Measurements from ENCODE around the gene TRNP1.

The TRNP1 gene

DNA sequence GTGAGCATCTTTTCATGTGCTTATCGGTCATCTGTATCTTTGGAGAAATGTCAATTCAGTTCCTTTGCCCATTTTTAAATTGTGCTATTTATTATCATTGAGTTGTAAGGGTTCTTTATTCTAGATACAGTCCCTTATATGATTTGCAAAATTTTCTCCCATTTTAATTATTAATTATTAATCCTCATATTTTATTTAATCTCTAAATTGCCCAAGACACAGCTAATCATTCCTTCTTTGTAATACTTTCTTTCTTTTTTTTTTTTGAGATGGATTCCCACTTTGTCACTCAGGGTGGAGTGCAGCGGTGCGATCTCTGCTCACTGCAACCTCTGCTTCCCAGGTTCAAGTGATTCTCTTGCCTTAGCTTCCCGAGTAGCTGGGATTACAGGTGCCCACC is 32.2 kb downstream of the TRNP1 start:
- DNase-seq (ENCODE audit: extremely low read depth in 1 of 2, low read depth in 1 of 2), result no peak

GRCh38 chr1:27026621-27027574 is 33.4 kb downstream of the TRNP1 start:
- no peak for DNase-seq (ENCODE audit: extremely low read depth in 1 of 2, low read depth in 1 of 2)

- DNase-seq (ENCODE audit: extremely low read depth in 1 of 2, low read depth in 1 of 2), result no peak
These were observed 34.2 kb downstream of the TRNP1 start for GRCh38 chr1:27027575-27028250.

- no peak for DNase-seq (ENCODE audit: extremely low read depth in 1 of 2, low read depth in 1 of 2)
These were observed 36.0 kb downstream of the TRNP1 start for GRCh38 chr1:27029517-27029916.

- DNase-seq (ENCODE audit: extremely low read depth in 1 of 2, low read depth in 1 of 2), result no peak
These were observed 38.0 kb downstream of the TRNP1 start for GRCh38 chr1:27031235-27032118.

GRCh38 chr1:27032119-27032461 is 38.6 kb downstream of the TRNP1 start:
- DNase-seq (ENCODE audit: extremely low read depth in 1 of 2, low read depth in 1 of 2), result no peak

GRCh38 chr1:27033043-27033746 is 39.7 kb downstream of the TRNP1 start:
- no peak for DNase-seq (ENCODE audit: extremely low read depth in 1 of 2, low read depth in 1 of 2)

DNA sequence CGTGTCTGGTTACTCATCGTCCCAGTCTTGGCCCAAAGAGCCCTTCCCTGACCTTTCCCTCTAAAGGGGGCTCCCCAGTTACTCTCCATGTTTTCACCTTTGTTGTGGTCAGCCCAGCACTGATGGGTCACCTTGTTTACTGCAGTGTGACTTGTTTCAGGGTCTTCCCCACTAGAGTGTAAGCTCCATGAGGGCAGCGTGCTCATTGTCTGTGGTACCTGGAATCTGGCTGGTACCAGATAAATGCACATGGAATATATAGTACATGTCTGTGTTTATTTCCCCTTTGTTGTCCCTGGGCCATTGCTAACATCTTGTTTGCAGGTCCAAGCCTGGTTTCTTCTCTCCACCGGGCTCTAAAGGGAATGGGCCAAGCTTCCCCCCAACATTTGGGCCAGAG is 41.9 kb downstream of the TRNP1 start:
- no peak for DNase-seq (ENCODE audit: extremely low read depth in 1 of 2, low read depth in 1 of 2)

DNA sequence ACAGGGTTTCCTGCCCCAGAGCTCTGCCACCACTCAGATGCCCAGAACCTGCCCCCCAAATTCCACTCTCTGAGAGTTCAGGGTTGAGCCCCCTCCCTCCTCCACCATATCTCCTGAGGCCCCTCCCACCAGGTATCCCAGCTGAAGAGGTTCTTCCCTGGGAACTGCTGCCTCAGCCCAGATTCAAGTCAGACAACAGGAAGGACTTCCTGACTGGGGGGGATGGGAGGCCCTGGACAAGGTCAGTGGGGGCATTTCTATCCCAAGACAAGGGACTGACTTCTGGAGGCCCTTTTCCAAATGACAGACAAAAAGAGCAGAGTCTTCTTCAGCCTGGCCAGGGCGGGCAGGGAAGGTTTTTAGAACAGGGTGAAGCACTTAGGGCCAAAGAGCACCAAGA is 43.2 kb downstream of the TRNP1 start:
- DNase-seq (ENCODE audit: extremely low read depth in 1 of 2, low read depth in 1 of 2), result no peak

GRCh38 chr1:27037518-27037917 is 44.0 kb downstream of the TRNP1 start:
- DNase-seq (ENCODE audit: extremely low read depth in 1 of 2, low read depth in 1 of 2), result no peak

DNA sequence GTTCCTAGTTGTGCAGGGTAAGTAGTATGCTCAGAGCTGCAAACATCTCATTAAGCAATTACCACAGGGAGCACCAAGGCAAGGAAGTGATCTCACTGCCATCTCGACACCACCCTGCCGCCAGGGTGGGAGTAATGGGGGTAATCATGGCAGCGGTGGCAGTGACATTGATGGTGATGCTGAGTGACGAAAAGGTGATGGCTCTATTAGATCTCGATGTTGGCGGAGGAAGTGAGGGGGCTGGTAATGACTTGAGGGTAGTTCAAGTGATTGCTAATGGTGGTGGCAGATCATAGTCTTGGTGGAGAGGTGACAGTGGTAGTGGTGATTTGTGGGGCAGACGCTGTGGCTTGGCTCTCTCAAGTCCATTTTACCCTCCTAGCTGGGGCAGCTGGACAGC is 44.5 kb downstream of the TRNP1 start:
- DNase-seq (ENCODE audit: extremely low read depth in 1 of 2, low read depth in 1 of 2), result no peak

- no peak for DNase-seq (ENCODE audit: extremely low read depth in 1 of 2, low read depth in 1 of 2)
These were observed 49.2 kb downstream of the TRNP1 start for GRCh38 chr1:27042670-27043069.

- DNase-seq (ENCODE audit: extremely low read depth in 1 of 2, low read depth in 1 of 2), result peak; percentile 60 to 74
These were observed 51.2 kb downstream of the TRNP1 start for GRCh38 chr1:27044613-27045151.

- peak; percentile 21 to 29 for DNase-seq (ENCODE audit: extremely low read depth in 1 of 2, low read depth in 1 of 2)
These were observed 52.6 kb downstream of the TRNP1 start for GRCh38 chr1:27045973-27046558.

DNA sequence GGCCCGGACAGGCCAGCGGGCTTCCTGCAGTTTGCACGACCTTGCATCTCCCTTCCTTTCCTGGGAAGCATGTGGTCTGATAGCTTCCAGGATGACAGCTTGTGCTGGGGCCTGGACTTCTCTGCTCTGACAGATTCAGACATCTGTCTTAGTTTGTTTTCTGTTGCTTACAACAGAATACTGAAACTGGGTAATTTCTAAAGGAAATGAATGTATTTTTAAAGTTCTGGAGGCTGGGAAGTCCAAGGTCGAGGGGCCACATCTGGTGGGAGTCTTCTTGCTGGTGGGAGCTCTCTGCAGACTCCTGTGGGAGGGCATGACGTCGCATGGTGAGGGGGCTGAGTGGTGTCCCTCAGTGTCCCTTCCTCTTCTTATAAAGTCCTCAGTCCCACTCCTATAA is 54.4 kb downstream of the TRNP1 start:
- no peak for DNase-seq (ENCODE audit: extremely low read depth in 1 of 2, low read depth in 1 of 2)

GRCh38 chr1:27049100-27049499 is 55.6 kb downstream of the TRNP1 start:
- DNase-seq (ENCODE audit: extremely low read depth in 1 of 2, low read depth in 1 of 2), result no peak

- DNase-seq (ENCODE audit: extremely low read depth in 1 of 2, low read depth in 1 of 2), result no peak
These were observed 56.1 kb downstream of the TRNP1 start for GRCh38 chr1:27049607-27050006.
